ENCODE data around the gene VWF. TPM values are rescaled to one million over a fixed set of nuclear protein-coding genes. Genes with fewer than 3 reads are reported as not detected.

Gene VWF
- total and polyA plus RNA-seq, 2 donors (not counting 3 experiments of a cell fraction or from before 2014, with no cell fraction given) = 1,041 to 2,328 TPM

DNA sequence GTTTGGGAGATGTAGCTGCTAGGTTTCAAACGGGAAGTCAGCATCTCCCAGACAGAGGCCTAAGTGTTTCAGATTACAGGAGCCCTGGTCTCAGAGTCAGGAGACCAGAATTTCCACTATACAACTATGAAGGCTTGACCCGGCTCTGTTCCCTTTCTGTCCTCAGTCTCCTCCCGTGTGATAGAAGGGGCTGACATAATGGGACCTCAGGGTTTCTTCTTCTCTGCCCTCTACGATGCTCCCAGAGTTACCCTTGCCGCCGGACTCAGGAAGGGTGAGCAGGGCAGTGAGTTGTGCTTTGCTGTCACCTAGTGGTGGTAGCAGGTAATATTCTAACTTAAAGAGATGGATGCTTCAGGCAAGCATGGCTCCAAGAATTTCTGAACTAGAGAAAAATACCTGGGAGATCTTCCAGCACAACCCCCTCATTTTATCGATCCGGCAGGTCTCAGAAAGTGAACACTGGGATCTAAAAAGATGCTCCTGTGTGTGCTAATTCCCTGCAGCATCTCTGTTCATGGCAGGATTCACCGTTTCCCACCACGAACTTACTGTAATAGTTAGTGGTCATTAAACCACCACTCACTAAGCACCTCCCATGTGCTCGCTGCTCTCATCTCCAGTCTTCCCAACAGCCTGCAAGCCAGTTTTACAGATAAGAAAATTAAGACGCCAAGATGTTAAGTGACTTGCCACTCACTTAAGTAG is 84.4 kb downstream of the VWF start:
- Histone ChIP-seq H3K9ac (replicated peaks; ENCODE audit: extremely low read depth, insufficient read depth, low read length) (no peak overlapping the region), H3K4me3 (replicated peaks in 1 of 3; ENCODE audit: insufficient read depth in 1 of 3, low read depth in 1 of 3, low read length in 3 of 3) (no peak overlapping the region), H2AFZ (ENCODE audit: low read depth, low read length) (peak overlapping the region; percentile 18), H3K4me2 (ENCODE audit: insufficient read depth, low read length) (no peak overlapping the region), H3K4me1 (ENCODE audit: control insufficient read depth, extremely low read depth, insufficient read depth, low read length) (no peaks in the 10 kb centered on the region), H3K36me3 (ENCODE audit: control insufficient read depth in 2 of 2, extremely low read depth in 1 of 2, insufficient read depth in 2 of 2, low read length in 2 of 2) (peaks cover 76 to 85% of the 10 kb centered on the region in 2 experiments), H3K27me3 (ENCODE audit: control insufficient read depth in 2 of 2, insufficient read depth in 2 of 2, low read length in 2 of 2) (no peaks in the 10 kb centered on the region), H4K20me1 (replicated peaks; ENCODE audit: control insufficient read depth, extremely low read depth, insufficient read depth, low read length) (peaks cover 2% of the 10 kb centered on the region), H3K79me2 (ENCODE audit: control insufficient read depth, insufficient read depth, low read length) (peaks cover 7% of the 10 kb centered on the region), H3K9me1 (replicated peaks; ENCODE audit: control insufficient read depth, extremely low read depth, insufficient read depth, low read length) (no peaks in the 10 kb centered on the region), H3K27ac (ENCODE audit: insufficient read depth, low read depth, low read length) (peak overlapping the region; percentile 6), H3K9me3 (replicated peaks; ENCODE audit: control insufficient read depth, insufficient read depth, low read length) (no peaks in the 10 kb centered on the region)
- ChIA-PET CTCF (interaction anchor here (2.9 to 4.1 kb wide), 2 partner anchors 12 to 51 kb away, joined by 11 to 60 read pairs; no protein-coding TSS in a partner anchor), POLR2A (no interaction called here)
- intact Hi-C loops (cut with micrococcal nuclease) (loop anchor here (1.0 kb wide), 1 partner anchor 52 kb away; no protein-coding TSS in a partner anchor), dilution Hi-C loops (cut with MboI; ENCODE audit: extremely low pct_ligation_motif_present, low sequenced_read_pairs) (no loop called here)
- peak; percentile 80 for FAIRE-seq
- peak; percentile 69 for DNase-seq (ENCODE audit: low read depth, low spot score)
- no TSS peak for BruUV-seq (replicated peaks)
- TF ChIP-seq EZH2 (IDR thresholded peaks at IDR 0.05; ENCODE audit: borderline replicate concordance, low read depth, low read length, severe bottlenecking) (no peak), CTCF (IDR thresholded peaks at IDR 0.05; ENCODE audit: extremely low read depth in 1 of 2, insufficient read depth in 1 of 2, low read depth in 1 of 2, low read length in 2 of 2) (peak; percentile 68), POLR2AphosphoS5 (IDR thresholded peaks at IDR 0.05; ENCODE audit: insufficient read depth, low read depth, low read length) (peak; percentile 7)

DNA sequence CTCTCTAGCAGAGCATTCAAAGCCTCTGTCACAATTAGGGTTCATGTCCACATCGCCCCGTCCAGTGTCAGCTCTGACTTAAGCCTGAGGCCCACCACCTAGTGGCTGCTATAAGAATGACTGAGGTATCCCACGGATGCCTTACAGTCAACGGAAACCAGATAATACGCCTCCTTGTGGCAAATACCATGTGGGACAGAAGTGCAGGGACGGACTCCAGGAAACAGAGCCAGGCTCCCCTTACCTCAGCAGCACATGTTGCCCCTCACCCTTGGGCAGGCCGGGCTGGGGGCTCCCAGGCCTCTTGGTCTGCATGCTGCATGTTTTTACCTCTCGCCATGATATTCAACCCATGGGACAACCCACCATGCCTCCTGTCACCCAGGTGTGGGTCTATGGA is 86.3 kb downstream of the VWF start:
- Histone ChIP-seq H3K27ac (ENCODE audit: insufficient read depth, low read depth, low read length) (no peak overlapping the region), H4K20me1 (replicated peaks; ENCODE audit: control insufficient read depth, extremely low read depth, insufficient read depth, low read length) (no peaks in the 10 kb centered on the region), H3K9ac (replicated peaks; ENCODE audit: extremely low read depth, insufficient read depth, low read length) (no peak overlapping the region), H3K4me2 (ENCODE audit: insufficient read depth, low read length) (no peak overlapping the region), H3K9me1 (replicated peaks; ENCODE audit: control insufficient read depth, extremely low read depth, insufficient read depth, low read length) (no peaks in the 10 kb centered on the region), H3K27me3 (ENCODE audit: control insufficient read depth in 2 of 2, insufficient read depth in 2 of 2, low read length in 2 of 2) (no peaks in the 10 kb centered on the region), H3K79me2 (ENCODE audit: control insufficient read depth, insufficient read depth, low read length) (peaks cover 8% of the 10 kb centered on the region), H3K36me3 (ENCODE audit: control insufficient read depth in 2 of 2, extremely low read depth in 1 of 2, insufficient read depth in 2 of 2, low read length in 2 of 2) (peaks cover 78 to 85% of the 10 kb centered on the region in 2 experiments), H3K9me3 (replicated peaks; ENCODE audit: control insufficient read depth, insufficient read depth, low read length) (no peaks in the 10 kb centered on the region), H3K4me1 (ENCODE audit: control insufficient read depth, extremely low read depth, insufficient read depth, low read length) (no peaks in the 10 kb centered on the region), H3K4me3 (replicated peaks in 1 of 3; ENCODE audit: insufficient read depth in 1 of 3, low read depth in 1 of 3, low read length in 3 of 3) (no peak overlapping the region), H2AFZ (ENCODE audit: low read depth, low read length) (no peak overlapping the region)
- intact Hi-C loops (cut with micrococcal nuclease) = no loop called here
- CTCF ChIA-PET = interaction anchor here (0.8 to 4.1 kb wide), 16 partner anchors 9 to 293 kb away, joined by 3 to 60 read pairs (median 5); no protein-coding TSS in a partner anchor
- no TSS peak for BruUV-seq (replicated peaks)
- TF ChIP-seq CTCF (IDR thresholded peaks at IDR 0.05; ENCODE audit: extremely low read depth in 1 of 2, insufficient read depth in 1 of 2, low read depth in 1 of 2, low read length in 2 of 2) (peak; percentile 65 to 87), POLR2A (IDR thresholded peaks at IDR 0.05; ENCODE audit: low read depth, low read length) (no peak), POLR2AphosphoS5 (IDR thresholded peaks at IDR 0.05; ENCODE audit: insufficient read depth, low read depth, low read length) (peak; percentile 34)
- dilution Hi-C loops (cut with MboI; ENCODE audit: extremely low pct_ligation_motif_present, low sequenced_read_pairs) = no loop called here
- DNase-seq (ENCODE audit: low read depth, low spot score) = peak; percentile 65
- FAIRE-seq = peak; percentile 85
- POLR2A ChIA-PET = no interaction called here

Data from endothelial cell of umbilical vein (primary cell).